ENCODE data around the gene OR9A2.

OR9A2 gene

GRCh38 chr7:143054621-143055020, 27.7 kb upstream of the OR9A2 start:
- H3K4me3 ChIP-seq (ENCODE audit: low read length): no peak overlapping the region
- TF ChIP-seq CTCF (IDR thresholded peaks at IDR 0.05; ENCODE audit: insufficient read depth, low read depth, low read length, missing control alignments): no peak
- no peak for DNase-seq (ENCODE audit: low read depth)

GRCh38 chr7:143052041-143052440, 25.1 kb upstream of the OR9A2 start, which contains the start of gene OR6V1:
OR6V1 (plus strand) TSS chr7:143052341; CDS start chr7:143052341, 0 bp downstream.
- no peak for DNase-seq (ENCODE audit: low read depth)
- no peak for TF ChIP-seq CTCF (IDR thresholded peaks at IDR 0.05; ENCODE audit: insufficient read depth, low read depth, low read length, missing control alignments)
- no peak within 1 kb of the TSS for H3K4me3 ChIP-seq (ENCODE audit: low read length)

GRCh38 chr7:143050931-143051330, 24.0 kb upstream of the OR9A2 start:
- H3K4me3 ChIP-seq (ENCODE audit: low read length): no peak overlapping the region
- TF ChIP-seq CTCF (IDR thresholded peaks at IDR 0.05; ENCODE audit: insufficient read depth, low read depth, low read length, missing control alignments): no peak
- no peak for DNase-seq (ENCODE audit: low read depth)

- TF ChIP-seq CTCF (IDR thresholded peaks at IDR 0.05; ENCODE audit: insufficient read depth, low read depth, low read length, missing control alignments): no peak
These were observed 22.4 kb upstream of the OR9A2 start for GRCh38 chr7:143049362-143049761.

GRCh38 chr7:143048827-143049226, 21.9 kb upstream of the OR9A2 start:
- TF ChIP-seq CTCF (IDR thresholded peaks at IDR 0.05; ENCODE audit: insufficient read depth, low read depth, low read length, missing control alignments): no peak
- no peak overlapping the region for H3K4me3 ChIP-seq (ENCODE audit: low read length)
- DNase-seq (ENCODE audit: low read depth): peak; percentile 11

More at GRCh38 chr7:143049362-143049761, 22.4 kb upstream of the OR9A2 start:
- H3K4me3 ChIP-seq (ENCODE audit: low read length): no peak overlapping the region
- DNase-seq (ENCODE audit: low read depth): no peak

GRCh38 chr7:143047326-143047725, 20.4 kb upstream of the OR9A2 start:
- H3K4me3 ChIP-seq (ENCODE audit: low read length): no peak overlapping the region
- TF ChIP-seq CTCF (IDR thresholded peaks at IDR 0.05; ENCODE audit: insufficient read depth, low read depth, low read length, missing control alignments): no peak
- no peak for DNase-seq (ENCODE audit: low read depth)

GRCh38 chr7:143046426-143046851, 19.5 kb upstream of the OR9A2 start:
- TF ChIP-seq CTCF (IDR thresholded peaks at IDR 0.05; ENCODE audit: insufficient read depth, low read depth, low read length, missing control alignments): no peak
- no peak for DNase-seq (ENCODE audit: low read depth)
- no peak overlapping the region for H3K4me3 ChIP-seq (ENCODE audit: low read length)

Measured in epithelial cell of esophagus (primary cell).